ENCODE data around the gene SRF. TPM values are rescaled to one million over a fixed set of nuclear protein-coding genes. Genes with fewer than 3 reads are reported as not detected.

The SRF gene
- total RNA-seq, 1 donor from 2014 or later: 20.7 TPM

GRCh38 chr6:43173591-43174262, 2.7 kb downstream of the SRF start:
- Mint-ChIP-seq H3K27me3 (ENCODE audit: unreplicated experiment) (peaks cover 19% of the 10 kb centered on the region), H3K36me3 (ENCODE audit: unreplicated experiment) (no peaks in the 10 kb centered on the region), H3K27ac (ENCODE audit: unreplicated experiment) (peak overlapping the region; percentile 66), H3K9me3 (ENCODE audit: unreplicated experiment) (peaks cover 16% of the 10 kb centered on the region), H3K4me3 (ENCODE audit: unreplicated experiment) (peak overlapping the region; percentile 100), H3K4me1 (ENCODE audit: low read depth, unreplicated experiment) (peaks cover 26% of the 10 kb centered on the region)
- TF ChIP-seq, protein P1, sequence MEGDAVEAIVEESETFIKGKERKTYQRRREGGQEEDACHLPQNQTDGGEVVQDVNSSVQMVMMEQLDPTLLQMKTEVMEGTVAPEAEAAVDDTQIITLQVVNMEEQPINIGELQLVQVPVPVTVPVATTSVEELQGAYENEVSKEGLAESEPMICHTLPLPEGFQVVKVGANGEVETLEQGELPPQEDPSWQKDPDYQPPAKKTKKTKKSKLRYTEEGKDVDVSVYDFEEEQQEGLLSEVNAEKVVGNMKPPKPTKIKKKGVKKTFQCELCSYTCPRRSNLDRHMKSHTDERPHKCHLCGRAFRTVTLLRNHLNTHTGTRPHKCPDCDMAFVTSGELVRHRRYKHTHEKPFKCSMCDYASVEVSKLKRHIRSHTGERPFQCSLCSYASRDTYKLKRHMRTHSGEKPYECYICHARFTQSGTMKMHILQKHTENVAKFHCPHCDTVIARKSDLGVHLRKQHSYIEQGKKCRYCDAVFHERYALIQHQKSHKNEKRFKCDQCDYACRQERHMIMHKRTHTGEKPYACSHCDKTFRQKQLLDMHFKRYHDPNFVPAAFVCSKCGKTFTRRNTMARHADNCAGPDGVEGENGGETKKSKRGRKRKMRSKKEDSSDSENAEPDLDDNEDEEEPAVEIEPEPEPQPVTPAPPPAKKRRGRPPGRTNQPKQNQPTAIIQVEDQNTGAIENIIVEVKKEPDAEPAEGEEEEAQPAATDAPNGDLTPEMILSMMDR (IDR thresholded peaks at IDR 0.05; ENCODE audit: partially characterized antibody, unreplicated experiment): no peak
- DNase-seq: no peak

DNA sequence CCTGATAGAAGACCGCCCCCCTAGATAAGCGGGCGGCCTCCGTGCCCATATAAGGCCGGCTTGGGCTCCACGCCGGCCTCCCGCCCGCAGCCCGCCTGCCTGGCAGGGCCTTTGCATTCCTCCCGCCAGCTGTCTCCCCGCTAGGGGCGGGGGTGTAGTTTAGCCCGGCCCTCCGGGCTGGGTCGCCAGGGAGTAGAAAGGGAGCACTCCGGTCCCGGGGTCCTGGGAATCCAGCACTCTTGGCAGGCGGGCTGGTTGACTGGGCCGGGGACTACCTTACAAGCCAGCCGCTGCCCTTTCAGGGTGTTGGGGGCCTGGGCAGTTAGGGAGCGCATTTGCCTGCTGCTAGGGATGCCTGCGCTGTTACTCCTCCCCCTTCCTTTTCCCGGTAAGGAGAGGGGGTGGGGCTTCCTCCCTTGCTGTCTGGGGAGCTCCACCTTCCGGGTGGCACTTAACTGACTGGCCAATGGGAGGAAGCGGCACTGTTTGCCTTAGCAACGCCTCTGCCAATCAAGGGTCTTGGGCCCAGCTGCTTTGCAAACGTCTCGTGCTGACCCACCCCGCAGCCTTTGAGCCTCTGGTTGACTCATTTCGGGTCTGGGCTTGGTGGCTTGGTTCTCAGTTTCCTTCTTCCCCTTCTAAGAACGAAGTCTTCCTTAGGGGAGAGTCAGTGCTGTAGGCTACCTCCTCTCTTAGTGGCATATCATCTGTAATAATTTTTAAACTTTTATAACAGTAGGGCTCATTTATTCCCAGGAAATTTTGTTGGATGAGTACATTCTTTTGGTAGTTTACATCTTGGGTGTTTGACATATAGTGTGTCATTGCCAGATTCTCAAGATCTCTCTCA, 3.4 kb downstream of the SRF start:
- Mint-ChIP-seq H3K27me3 (ENCODE audit: unreplicated experiment) (peaks cover 19% of the 10 kb centered on the region), H3K36me3 (ENCODE audit: unreplicated experiment) (no peaks in the 10 kb centered on the region), H3K27ac (ENCODE audit: unreplicated experiment) (peak overlapping the region; percentile 66), H3K9me3 (ENCODE audit: unreplicated experiment) (peaks cover 16% of the 10 kb centered on the region), H3K4me1 (ENCODE audit: low read depth, unreplicated experiment) (peaks cover 26% of the 10 kb centered on the region), H3K4me3 (ENCODE audit: unreplicated experiment) (peak overlapping the region; percentile 100)
- TF ChIP-seq, protein P1 (IDR thresholded peaks at IDR 0.05; ENCODE audit: partially characterized antibody, unreplicated experiment): no peak
- peak; percentile 90 for DNase-seq

- Mint-ChIP-seq H3K27me3 (ENCODE audit: unreplicated experiment) (peaks cover 12% of the 10 kb centered on the region), H3K4me3 (ENCODE audit: unreplicated experiment) (peak overlapping the region; percentile 6), H3K36me3 (ENCODE audit: unreplicated experiment) (no peaks in the 10 kb centered on the region), H3K4me1 (ENCODE audit: low read depth, unreplicated experiment) (peaks cover 22% of the 10 kb centered on the region), H3K27ac (ENCODE audit: unreplicated experiment) (peak overlapping the region; percentile 20), H3K9me3 (ENCODE audit: unreplicated experiment) (peaks cover 11% of the 10 kb centered on the region)
- TF ChIP-seq, protein P1 (IDR thresholded peaks at IDR 0.05; ENCODE audit: partially characterized antibody, unreplicated experiment): no peak
- no peak for DNase-seq
Measured at GRCh38 chr6:43175676-43176422, 4.8 kb downstream of the SRF start.

GRCh38 chr6:43176423-43176786, 5.3 kb downstream of the SRF start:
- no peak overlapping the region for H3K4me3 Mint-ChIP-seq (ENCODE audit: unreplicated experiment)
- no peak for DNase-seq
- H3K27ac Mint-ChIP-seq (ENCODE audit: unreplicated experiment): peak overlapping the region; percentile 20
- H3K36me3 Mint-ChIP-seq (ENCODE audit: unreplicated experiment): no peaks in the 10 kb centered on the region
- peaks cover 11% of the 10 kb centered on the region for H3K27me3 Mint-ChIP-seq (ENCODE audit: unreplicated experiment)
- peaks cover 9% of the 10 kb centered on the region for H3K9me3 Mint-ChIP-seq (ENCODE audit: unreplicated experiment)
- H3K4me1 Mint-ChIP-seq (ENCODE audit: low read depth, unreplicated experiment): peaks cover 22% of the 10 kb centered on the region
- TF ChIP-seq, protein P1 (IDR thresholded peaks at IDR 0.05; ENCODE audit: partially characterized antibody, unreplicated experiment): no peak

All from glutamatergic neuron (in vitro differentiated cells).